ENCODE results near the gene PRPF4.

GRCh38 chr9:113269871-113270270 is 5.6 kb upstream of the PRPF4 start:
- TF ChIP-seq RAD21 (IDR thresholded peaks at IDR 0.05): no peak
- no peak for TF ChIP-seq MAX (IDR thresholded peaks at IDR 0.05)
- no peak for TF ChIP-seq CTCF (IDR thresholded peaks at IDR 0.05; ENCODE audit: low read depth, low read length, missing input control)
